ENCODE measurements around the gene TRIM4.
A peak's percentile ranks its signal among the peaks of the same experiment; 100 is the strongest.
"Not testable (repeated sequence)": the region's sequence is repeated elsewhere in the genome, so short reads cannot be mapped to it uniquely, and the experiment has no call there.

TRIM4 gene

GRCh38 chr7:99918959-99919813, at the start of gene TRIM4:
Gene TRIM4 (minus strand): TSS chr7:99919530. CDS start chr7:99919401, 129 bp downstream.
- peak; percentile 72 for DNase-seq

GRCh38 chr7:99958564-99959227, 39.4 kb upstream of the TRIM4 start:
- no peak for DNase-seq

- no peak for DNase-seq
These were observed 35.9 kb upstream of the TRIM4 start for GRCh38 chr7:99955247-99955646.

- DNase-seq: not testable (repeated sequence)
These were observed 35.3 kb upstream of the TRIM4 start for GRCh38 chr7:99954643-99955042.

GRCh38 chr7:99953649-99954048, 34.3 kb upstream of the TRIM4 start:
- DNase-seq: no peak

GRCh38 chr7:99952649-99953048, 33.3 kb upstream of the TRIM4 start:
- not testable (repeated sequence) for DNase-seq

GRCh38 chr7:99950819-99951218, 31.5 kb upstream of the TRIM4 start:
- not testable (repeated sequence) for DNase-seq

- DNase-seq: no peak
These were observed 30.4 kb upstream of the TRIM4 start for GRCh38 chr7:99949645-99950228.

GRCh38 chr7:99947608-99948007, 28.3 kb upstream of the TRIM4 start:
- DNase-seq: no peak

- no peak for DNase-seq
These were observed 25.3 kb upstream of the TRIM4 start for GRCh38 chr7:99944497-99945070.

- DNase-seq: no peak
These were observed 24.5 kb upstream of the TRIM4 start for GRCh38 chr7:99943641-99944496.

- no peak for DNase-seq
These were observed 19.0 kb upstream of the TRIM4 start for GRCh38 chr7:99938296-99938695.

GRCh38 chr7:99935009-99935408, 15.7 kb upstream of the TRIM4 start:
- not testable (repeated sequence) for DNase-seq

GRCh38 chr7:99930376-99930775, 11.0 kb upstream of the TRIM4 start:
- no peak for DNase-seq

- no peak for DNase-seq
These were observed 10.4 kb upstream of the TRIM4 start for GRCh38 chr7:99929730-99930053.

GRCh38 chr7:99928994-99929729, 9.8 kb upstream of the TRIM4 start, which contains the start of gene GJC3:
Gene GJC3 (minus strand): TSS chr7:99929620. CDS start chr7:99929620, 0 bp downstream.
- DNase-seq: peak; percentile 42

- no peak for DNase-seq
These were observed 8.9 kb upstream of the TRIM4 start for GRCh38 chr7:99928188-99928587.

GRCh38 chr7:99927536-99927935, 8.2 kb upstream of the TRIM4 start:
- DNase-seq: no peak

- DNase-seq: no peak
These were observed 7.0 kb upstream of the TRIM4 start for GRCh38 chr7:99926321-99926720.

- DNase-seq: no peak
These were observed 3.9 kb upstream of the TRIM4 start for GRCh38 chr7:99923200-99923599.

- no peak for DNase-seq
These were observed 819 bp upstream of the TRIM4 start for GRCh38 chr7:99920149-99920548.

GRCh38 chr7:99919814-99920112, 433 bp upstream of the TRIM4 start:
- DNase-seq: no peak
